ENCODE results near the gene MOXD1.
"Not testable (repeated sequence)": the region's sequence is repeated elsewhere in the genome, so short reads cannot be mapped to it uniquely, and the experiment has no call there.

MOXD1 gene

GRCh38 chr6:132395015-132395597 lies 6.2 kb downstream of the MOXD1 start:
- no peak for DNase-seq

GRCh38 chr6:132392792-132393191 lies 8.5 kb downstream of the MOXD1 start:
- DNase-seq: peak in 1 of 2 experiments; percentile 18

- DNase-seq: no peak
Observed at GRCh38 chr6:132392270-132392646, 9.0 kb downstream of the MOXD1 start.

GRCh38 chr6:132391391-132392269 lies 9.6 kb downstream of the MOXD1 start:
- no peak for DNase-seq

GRCh38 chr6:132390451-132390850 lies 10.8 kb downstream of the MOXD1 start:
- DNase-seq: no peak

- DNase-seq: no peak
Observed at GRCh38 chr6:132390017-132390416, 11.3 kb downstream of the MOXD1 start.

GRCh38 chr6:132388291-132388690 lies 13.0 kb downstream of the MOXD1 start:
- DNase-seq: no peak

GRCh38 chr6:132382630-132383175 lies 18.6 kb downstream of the MOXD1 start:
- DNase-seq: no peak

- DNase-seq: no peak
Observed at GRCh38 chr6:132381381-132381780, 19.9 kb downstream of the MOXD1 start.

- DNase-seq: no peak
Observed at GRCh38 chr6:132380358-132381029, 20.8 kb downstream of the MOXD1 start.

GRCh38 chr6:132369526-132369925 lies 31.7 kb downstream of the MOXD1 start:
- no peak for DNase-seq

GRCh38 chr6:132368916-132369481 lies 32.3 kb downstream of the MOXD1 start:
- no peak for DNase-seq

GRCh38 chr6:132365281-132365907 lies 35.9 kb downstream of the MOXD1 start:
- DNase-seq: no peak

GRCh38 chr6:132364306-132365074 lies 36.8 kb downstream of the MOXD1 start:
- DNase-seq: no peak

GRCh38 chr6:132362442-132363185 lies 38.7 kb downstream of the MOXD1 start:
- no peak for DNase-seq

- DNase-seq: no peak
Observed at GRCh38 chr6:132361101-132361500, 40.2 kb downstream of the MOXD1 start.

GRCh38 chr6:132359886-132360285 lies 41.4 kb downstream of the MOXD1 start:
- DNase-seq: no peak

- no peak for DNase-seq
Observed at GRCh38 chr6:132357120-132357519, 44.2 kb downstream of the MOXD1 start.

- no peak for DNase-seq
Observed at GRCh38 chr6:132354517-132355167, 46.6 kb downstream of the MOXD1 start.

GRCh38 chr6:132351986-132352385 lies 49.3 kb downstream of the MOXD1 start:
- DNase-seq: not testable (repeated sequence)

GRCh38 chr6:132348231-132348630 lies 53.0 kb downstream of the MOXD1 start:
- DNase-seq: no peak
